ENCODE data around the gene PRKCQ.
"Not testable (repeated sequence)": the region's sequence is repeated elsewhere in the genome, so short reads cannot be mapped to it uniquely, and the experiment has no call there.

The PRKCQ gene

GRCh38 chr10:6493521-6494441 lies 86.3 kb downstream of the PRKCQ start:
- no peak for FAIRE-seq
- DNase-seq (ENCODE audit: insufficient read length, low spot score): no peak
- no peak for TF ChIP-seq POLR2A (IDR thresholded peaks at IDR 0.05; ENCODE audit: low read depth, low read length)

- no peak for TF ChIP-seq POLR2A (IDR thresholded peaks at IDR 0.05; ENCODE audit: low read depth, low read length)
- no peak for FAIRE-seq
- no peak for DNase-seq (ENCODE audit: insufficient read length, low spot score)
Observed at GRCh38 chr10:6492896-6493295, 87.2 kb downstream of the PRKCQ start.

GRCh38 chr10:6491841-6492609 lies 88.1 kb downstream of the PRKCQ start:
- DNase-seq (ENCODE audit: insufficient read length, low spot score) (no peak), FAIRE-seq (no peak)
- no peak for TF ChIP-seq POLR2A (IDR thresholded peaks at IDR 0.05; ENCODE audit: low read depth, low read length)

- TF ChIP-seq POLR2A (IDR thresholded peaks at IDR 0.05; ENCODE audit: low read depth, low read length): no peak
- DNase-seq (ENCODE audit: insufficient read length, low spot score) (no peak), FAIRE-seq (no peak)
Observed at GRCh38 chr10:6490614-6491013, 89.5 kb downstream of the PRKCQ start.

GRCh38 chr10:6487920-6488319 lies 92.2 kb downstream of the PRKCQ start:
- no peak for FAIRE-seq
- DNase-seq (ENCODE audit: insufficient read length, low spot score): no peak
- TF ChIP-seq POLR2A (IDR thresholded peaks at IDR 0.05; ENCODE audit: low read depth, low read length): no peak

- TF ChIP-seq POLR2A (IDR thresholded peaks at IDR 0.05; ENCODE audit: low read depth, low read length): no peak
- FAIRE-seq: no peak
- DNase-seq (ENCODE audit: insufficient read length, low spot score): no peak
Observed at GRCh38 chr10:6486309-6486708, 93.8 kb downstream of the PRKCQ start.

GRCh38 chr10:6482737-6483357 lies 97.2 kb downstream of the PRKCQ start:
- FAIRE-seq: no peak
- TF ChIP-seq POLR2A (IDR thresholded peaks at IDR 0.05; ENCODE audit: low read depth, low read length): no peak
- DNase-seq (ENCODE audit: insufficient read length, low spot score): no peak

- no peak for FAIRE-seq
- no peak for TF ChIP-seq POLR2A (IDR thresholded peaks at IDR 0.05; ENCODE audit: low read depth, low read length)
- DNase-seq (ENCODE audit: insufficient read length, low spot score): no peak
Observed at GRCh38 chr10:6478722-6479121, 101.4 kb downstream of the PRKCQ start.

- no peak for DNase-seq (ENCODE audit: insufficient read length, low spot score)
Observed at GRCh38 chr10:6476989-6477388, 103.1 kb downstream of the PRKCQ start.

GRCh38 chr10:6474871-6475270 lies 105.2 kb downstream of the PRKCQ start:
- no peak for TF ChIP-seq POLR2A (IDR thresholded peaks at IDR 0.05; ENCODE audit: low read depth, low read length)
- FAIRE-seq: no peak
- DNase-seq (ENCODE audit: insufficient read length, low spot score): no peak

More at GRCh38 chr10:6476989-6477388, 103.1 kb downstream of the PRKCQ start:
- no peak for FAIRE-seq
- no peak for TF ChIP-seq POLR2A (IDR thresholded peaks at IDR 0.05; ENCODE audit: low read depth, low read length)

- TF ChIP-seq POLR2A (IDR thresholded peaks at IDR 0.05; ENCODE audit: low read depth, low read length): no peak
- FAIRE-seq (no peak), DNase-seq (ENCODE audit: insufficient read length, low spot score) (no peak)
Observed at GRCh38 chr10:6473901-6474370, 106.1 kb downstream of the PRKCQ start.

GRCh38 chr10:6473430-6473829 lies 106.6 kb downstream of the PRKCQ start:
- TF ChIP-seq POLR2A (IDR thresholded peaks at IDR 0.05; ENCODE audit: low read depth, low read length): no peak
- no peak for FAIRE-seq
- DNase-seq (ENCODE audit: insufficient read length, low spot score): no peak

GRCh38 chr10:6472710-6473005 lies 107.4 kb downstream of the PRKCQ start:
- not testable (repeated sequence) for DNase-seq (ENCODE audit: insufficient read length, low spot score); FAIRE-seq

- no peak for TF ChIP-seq POLR2A (IDR thresholded peaks at IDR 0.05; ENCODE audit: low read depth, low read length)
- FAIRE-seq (no peak), DNase-seq (ENCODE audit: insufficient read length, low spot score) (no peak)
Observed at GRCh38 chr10:6470894-6471618, 109.0 kb downstream of the PRKCQ start.

All from H54 (cell line).